Brain pericyte (primary cell): Measurements from ENCODE around the gene LAMB2.

ENCODE experiments used
- DNase-seq: peaks from one replicate; pipeline ENCODE4 v3.0.0-alpha.2; 2012; ENCODE audit warnings: low read depth, low spot score

Gene LAMB2

DNA sequence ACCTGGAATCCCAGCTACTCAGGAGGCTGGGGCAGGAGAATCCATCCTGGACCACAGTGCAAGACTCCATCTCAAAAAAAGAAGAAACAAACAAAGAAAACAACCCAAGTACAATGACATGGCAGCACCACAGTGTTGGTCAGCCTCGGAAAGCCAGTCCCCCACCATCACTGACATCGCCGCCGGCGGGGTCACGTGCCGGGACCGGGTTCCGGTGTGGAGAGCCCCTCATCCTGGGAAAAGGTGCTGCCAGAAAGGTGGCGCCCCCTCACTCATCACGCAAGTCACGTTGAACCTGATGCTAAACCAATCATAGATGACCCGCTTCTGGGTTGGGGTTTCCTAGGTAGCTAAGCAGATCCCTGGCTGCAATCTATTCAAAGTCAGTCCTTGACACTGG lies 56.7 kb downstream of the LAMB2 start:
- no peak for DNase-seq
